ENCODE data around the gene KIF26A. TPM values are rescaled to one million over a fixed set of nuclear protein-coding genes. Genes with fewer than 3 reads are reported as not detected.
A peak's percentile ranks its signal among the peaks of the same experiment; 100 is the strongest.

Gene KIF26A
- total and polyA plus RNA-seq, 2 experiments from 2014 or later, result 5.6 to 103 TPM

GRCh38 chr14:104227806-104228205, 89.4 kb downstream of the KIF26A start:
- H3K79me2 ChIP-seq (replicated peaks; ENCODE audit: insufficient read depth), result no peaks in the 10 kb centered on the region
- H3K27me3 ChIP-seq (ENCODE audit: insufficient read depth), result no peaks in the 10 kb centered on the region
- no peak for TF ChIP-seq ZNF331 (CRISPR knock-in tag; IDR thresholded peaks at IDR 0.05; ENCODE audit: low read depth)
- 0 out of 4 replicates have a peak, but pooled peaks of 1 of the 2 experiments have one; percentile 2 for TF ChIP-seq CTCF (conservative IDR thresholded peaks at IDR 0.05; ENCODE audit: low read depth in 2 of 2)
- no peak for TF ChIP-seq NANOG (IDR thresholded peaks at IDR 0.05; ENCODE audit: borderline replicate concordance)
- no peaks in the 10 kb centered on the region for H3K9me2 ChIP-seq (ENCODE audit: insufficient read depth)
- no peak overlapping the region for H3K4me2 ChIP-seq
- Mint-ChIP-seq H3K36me3 (ENCODE audit: low read depth) (no peaks in the 10 kb centered on the region; the same call in 2 of the 3 replicates), H3K27me3 (ENCODE audit: insufficient read depth, low read depth, poor library complexity) (peaks cover 5% of the 10 kb centered on the region), H3K27ac (no peak overlapping the region), H3K4me1 (peaks cover 17% of the 10 kb centered on the region), H3K9me3 (peaks cover 4% of the 10 kb centered on the region; the same call in 1 of the 3 replicates), H3K4me3 (no peak overlapping the region)
- H3K36me3 ChIP-seq (ENCODE audit: insufficient read depth), result no peaks in the 10 kb centered on the region
- H3K4me3 ChIP-seq, result no peak overlapping the region
- H3F3A ChIP-seq (replicated peaks; ENCODE audit: low read depth), result no peaks in the 10 kb centered on the region
- no peak overlapping the region for H3K27ac ChIP-seq (ENCODE audit: low read depth)
- H3K4me1 ChIP-seq (ENCODE audit: insufficient read depth), result 0 out of 2 replicates have a peak, but pooled peaks cover 8% of the 10 kb centered on the region
- H2AFZ ChIP-seq, result no peak overlapping the region
- no peaks in the 10 kb centered on the region for H4K20me1 ChIP-seq (replicated peaks; ENCODE audit: insufficient read depth)
- DNase-seq (ENCODE audit: low spot score), result no peak
- no peak for ATAC-seq

GRCh38 chr14:104228221-104228620, 89.8 kb downstream of the KIF26A start:
- Histone ChIP-seq H3K4me1 (ENCODE audit: insufficient read depth) (0 out of 2 replicates have a peak, but pooled peaks cover 8% of the 10 kb centered on the region), H3K4me2 (no peak overlapping the region), H3K4me3 (no peak overlapping the region), H4K20me1 (replicated peaks; ENCODE audit: insufficient read depth) (no peaks in the 10 kb centered on the region), H3F3A (replicated peaks; ENCODE audit: low read depth) (no peaks in the 10 kb centered on the region), H2AFZ (no peak overlapping the region), H3K79me2 (replicated peaks; ENCODE audit: insufficient read depth) (no peaks in the 10 kb centered on the region), H3K27ac (ENCODE audit: low read depth) (no peak overlapping the region), H3K27me3 (ENCODE audit: insufficient read depth) (no peaks in the 10 kb centered on the region), H3K9me2 (ENCODE audit: insufficient read depth) (no peaks in the 10 kb centered on the region), H3K36me3 (ENCODE audit: insufficient read depth) (no peaks in the 10 kb centered on the region)
- peaks cover 4% of the 10 kb centered on the region; the same call in 1 of the 3 replicates for H3K9me3 Mint-ChIP-seq
- H3K27ac Mint-ChIP-seq, result no peak overlapping the region
- H3K27me3 Mint-ChIP-seq (ENCODE audit: insufficient read depth, low read depth, poor library complexity), result peaks cover 5% of the 10 kb centered on the region
- peaks cover 3% of the 10 kb centered on the region for H3K36me3 Mint-ChIP-seq (ENCODE audit: low read depth)
- DNase-seq (ENCODE audit: low spot score), result no peak
- peaks cover 17% of the 10 kb centered on the region for H3K4me1 Mint-ChIP-seq
- ATAC-seq, result no peak
- no peak overlapping the region for H3K4me3 Mint-ChIP-seq
- TF ChIP-seq REST (IDR thresholded peaks at IDR 0.05; ENCODE audit: unreplicated experiment), result no peak
- TF ChIP-seq CREB1 (CRISPR knock-in tag; IDR thresholded peaks at IDR 0.05; ENCODE audit: low read depth), result no peak
- no peak for TF ChIP-seq NANOG (IDR thresholded peaks at IDR 0.05; ENCODE audit: borderline replicate concordance)
- no peak for TF ChIP-seq ZNF331 (CRISPR knock-in tag; IDR thresholded peaks at IDR 0.05; ENCODE audit: low read depth)
- TF ChIP-seq STAT1 (IDR thresholded peaks at IDR 0.05; ENCODE audit: unreplicated experiment), result no peak
- no peak for TF ChIP-seq JUNB (IDR thresholded peaks at IDR 0.05; ENCODE audit: unreplicated experiment)
- TF ChIP-seq ETS1 (IDR thresholded peaks at IDR 0.05), result no peak
- TF ChIP-seq CTCF (conservative IDR thresholded peaks at IDR 0.05; ENCODE audit: low read depth in 2 of 2), result no peak
- TF ChIP-seq ZNF114 (CRISPR knock-in tag; IDR thresholded peaks at IDR 0.05), result no peak
- TF ChIP-seq EZH2 (IDR thresholded peaks at IDR 0.05; ENCODE audit: low read depth, unreplicated experiment), result no peak
- no peak for TF ChIP-seq EZH2phosphoT487 (IDR thresholded peaks at IDR 0.05; ENCODE audit: unreplicated experiment)
- no peak for TF ChIP-seq POLR2AphosphoS5 (IDR thresholded peaks at IDR 0.05; ENCODE audit: low read depth)
